HepG2 (cell line): Measurements from ENCODE around the gene NHLRC3. TPM values are rescaled to one million over a fixed set of nuclear protein-coding genes. Genes with fewer than 3 reads are reported as not detected.
A peak's percentile ranks its signal among the peaks of the same experiment; 100 is the strongest.

Experiments used
- CCDC6 ChIP-seq: sonication (generic); formaldehyde crosslinking; IDR thresholded peaks from 2 replicates; pipeline ENCODE4 v1.8.1; 2022; ENCODE audit warnings: mild to moderate bottlenecking, missing genetic modification reagents, moderate library complexity
- FOXJ3 ChIP-seq: sonication (generic); formaldehyde crosslinking; IDR thresholded peaks from 2 replicates; pipeline ENCODE4 v1.4.0; 2020; ENCODE audit warnings: missing genetic modification reagents, mild to moderate bottlenecking, borderline replicate concordance
- GLI4 ChIP-seq: sonication (generic); formaldehyde crosslinking; IDR thresholded peaks from 2 replicates; pipeline ENCODE4 v1.5.1; 2020; ENCODE audit warnings: missing genetic modification reagents, mild to moderate bottlenecking, moderate library complexity, borderline replicate concordance
- GZF1 ChIP-seq: sonication (generic); formaldehyde crosslinking; IDR thresholded peaks from 2 replicates; pipeline ENCODE4 v1.5.1; 2020; ENCODE audit warnings: mild to moderate bottlenecking, missing genetic modification reagents
- KLF15 ChIP-seq: sonication (generic); formaldehyde crosslinking; IDR thresholded peaks from 2 replicates; pipeline ENCODE4 v1.8.1; 2023; ENCODE audit warnings: borderline replicate concordance, mild to moderate bottlenecking, inconsistent platforms, missing genetic modification reagents, mixed read lengths
- MTF1 ChIP-seq: sonication (generic); formaldehyde crosslinking; IDR thresholded peaks from 2 replicates; pipeline ENCODE4 v1.5.0; 2020; ENCODE audit warnings: missing genetic modification reagents
- RNF2 ChIP-seq: fragments of 450-650 bp; conservative IDR thresholded peaks from 2 replicates; pipeline ENCODE4 v1.6.1; 2016; ENCODE audit warnings: low read depth
- SMAD1 ChIP-seq: sonication (generic); formaldehyde crosslinking; IDR thresholded peaks from 2 replicates; pipeline ENCODE4 v1.4.0; 2020; ENCODE audit warnings: missing genetic modification reagents, low read depth, mild to moderate bottlenecking, borderline replicate concordance
- SNAPC5 ChIP-seq: sonication (generic); formaldehyde crosslinking; IDR thresholded peaks from 2 replicates; pipeline ENCODE4 v1.8.1; 2023; ENCODE audit warnings: mild to moderate bottlenecking, missing genetic modification reagents, borderline replicate concordance
- SRSF4 ChIP-seq: fragments of 200-400 bp; formaldehyde crosslinking; IDR thresholded peaks from one replicate; pipeline ENCODE4 v1.6.1; 2018; ENCODE audit warnings: mild to moderate bottlenecking, low read depth, low read length, moderate library complexity; ENCODE audit not compliant: poor library complexity, severe bottlenecking
- TAF1 ChIP-seq: sonication (generic); formaldehyde crosslinking; IDR thresholded peaks from 2 replicates; pipeline ENCODE4 v1.4.0; 2020; ENCODE audit warnings: missing genetic modification reagents
- TFE3 ChIP-seq: IDR thresholded peaks from 2 replicates; pipeline ENCODE4 v1.6.1; 2016
- ZBTB26 ChIP-seq: IDR thresholded peaks from 2 replicates; pipeline ENCODE4 v1.6.1; 2016; ENCODE audit warnings: missing compliant biosample characterization, missing genetic modification reagents, borderline replicate concordance
- ZNF3 ChIP-seq: IDR thresholded peaks from 2 replicates; pipeline ENCODE4 v1.7.0; 2017; ENCODE audit warnings: inconsistent platforms
- ZNF318 ChIP-seq: sonication (generic); formaldehyde crosslinking; IDR thresholded peaks from 2 replicates; pipeline ENCODE4 v1.4.0; 2020; ENCODE audit warnings: mild to moderate bottlenecking, missing genetic modification reagents
- ZNF468 ChIP-seq: sonication (generic); formaldehyde crosslinking; IDR thresholded peaks from 2 replicates; pipeline ENCODE4 v1.8.0; 2022; ENCODE audit warnings: mild to moderate bottlenecking, moderate library complexity, missing genetic modification reagents
- ZNF484 ChIP-seq: sonication (generic); formaldehyde crosslinking; IDR thresholded peaks from 2 replicates; pipeline ENCODE4 v1.5.1; 2020; ENCODE audit warnings: mild to moderate bottlenecking, low read depth, missing genetic modification reagents, borderline replicate concordance
- ZNF563 ChIP-seq: sonication (generic); formaldehyde crosslinking; IDR thresholded peaks from 2 replicates; pipeline ENCODE4 v1.8.0; 2022; ENCODE audit warnings: mild to moderate bottlenecking, moderate library complexity, missing genetic modification reagents
- polyA plus RNA-seq, 8 experiments: library from polyadenylated mRNA; depleted of rRNA in 3 of 8; stranded (reverse) in 7 of 8; unstranded in 1 of 8; fragments of >200 nt; fragmentation: Illumina TruSeq in 4 of 8; extraction: Trizol in 4 of 8; gene quantifications; 2 replicates each; pipeline versions ENCODE4 v1.2.1 to v1.2.3, GENCODE V29; 2011 to 2016; ENCODE audit warnings: low read depth in 4 of 8, missing spikeins in 1 of 8, mixed read lengths in 1 of 8; ENCODE audit not compliant: insufficient read depth in 1 of 8
- total RNA-seq, 5 experiments: library from RNA; depleted of rRNA; stranded (reverse); fragments of >200 nt; fragmentation: Illumina TruSeq; extraction: Trizol; gene quantifications; 2 replicates each; pipeline ENCODE4 v1.2.3, GENCODE V29; 2016; ENCODE audit warnings: low read depth in 1 of 5

NHLRC3 gene
- total and polyA plus RNA-seq, 2 of the 13 experiments (the other 11 are each of a cell fraction or from before 2014, with no cell fraction given): 19.9 to 29.8 TPM

GRCh38 chr13:39038569-39039030 is 344 bp downstream of the NHLRC3 start (continued):
- peak; percentile 6; the same call in 1 of the 2 replicates for TF ChIP-seq TAF1 (CRISPR knock-in tag)
- no peak for TF ChIP-seq SNAPC5 (CRISPR knock-in tag)
- no peak for TF ChIP-seq ZNF468 (CRISPR knock-in tag)
- TF ChIP-seq MTF1 (CRISPR knock-in tag): no peak
- TF ChIP-seq ZNF563: no peak
- TF ChIP-seq ZNF318 (CRISPR knock-in tag): no peak
- TF ChIP-seq ZBTB26: no peak
- TF ChIP-seq ZNF484 (CRISPR knock-in tag): no peak
- TF ChIP-seq ZNF3 (CRISPR knock-in tag): no peak
- TF ChIP-seq TFE3 (CRISPR knock-in tag): no peak
- TF ChIP-seq RNF2: no peak; the same call in 1 of the 2 replicates
- TF ChIP-seq GLI4 (CRISPR knock-in tag): no peak
- no peak for TF ChIP-seq CCDC6 (CRISPR knock-in tag)
- TF ChIP-seq SRSF4: no peak
- TF ChIP-seq KLF15 (CRISPR knock-in tag): no peak
- TF ChIP-seq SMAD1 (CRISPR knock-in tag): no peak
- no peak for TF ChIP-seq FOXJ3 (CRISPR knock-in tag)
- TF ChIP-seq GZF1 (CRISPR knock-in tag): no peak
